Thoracic aorta (tissue), 2 donors: ENCODE data around the gene BEND6. TPM values are rescaled to one million over a fixed set of nuclear protein-coding genes. Genes with fewer than 3 reads are reported as not detected.
"Not testable (repeated sequence)": the region's sequence is repeated elsewhere in the genome, so short reads cannot be mapped to it uniquely, and the experiment has no call there.

Source experiments
- ATAC-seq: fragments of 150-250 bp; one replicate; pipeline ENCODE4 v1.8.0; 2017; ENCODE audit warnings: low read depth; ENCODE audit not compliant: insufficient number of reproducible peaks, low FRiP score
- DNase-seq: peaks from one replicate; pipeline ENCODE4 v3.0.0-alpha.2; 2020; ENCODE audit warnings: low spot score
- H3K27ac ChIP-seq, 2 donors: fragments of 200-600 bp; sonication (generic); 1 replicate in 1 of 2; 2 replicates in 1 of 2; pipeline ENCODE4 v1.5.1; 2016; ENCODE audit warnings: mild to moderate bottlenecking in 2 of 2, moderate library complexity in 2 of 2
- H3K27me3 ChIP-seq: fragments of 200-600 bp; sonication (generic); replicated peaks from 2 replicates; pipeline ENCODE4 v1.6.0; 2016; ENCODE audit warnings: mild to moderate bottlenecking; ENCODE audit not compliant: insufficient read depth
- H3K36me3 ChIP-seq: fragments of 200-600 bp; sonication (generic); one replicate; pipeline ENCODE4 v1.5.1; 2016
- H3K4me1 ChIP-seq, 2 donors: fragments of 200-600 bp; sonication (generic); 1 replicate in 1 of 2; 2 replicates in 1 of 2; pipeline versions ENCODE4 v1.5.1 to v1.6.0; 2016; ENCODE audit warnings: low read depth in 2 of 2, mild to moderate bottlenecking in 1 of 2; ENCODE audit not compliant: control insufficient read depth in 1 of 2
- H3K4me3 ChIP-seq: fragments of 200-600 bp; sonication (generic); 2 replicates; pipeline ENCODE4 v1.5.1; 2016; ENCODE audit warnings: mild to moderate bottlenecking
- H3K9me3 ChIP-seq: fragments of 200-600 bp; sonication (generic); 2 replicates; pipeline ENCODE4 v1.5.1; 2016
- total RNA-seq, 2 donors: library from RNA; depleted of rRNA; stranded (reverse); fragments of >200 nt; gene quantifications; one replicate each; pipeline versions ENCODE4 v1.1.0 to v1.2.3, GENCODE V29; 2016
- TF ChIP-seq, protein P1 (sequence below): fragments of 200-600 bp; sonication (generic); IDR thresholded peaks from one replicate; pipeline ENCODE4 v1.5.1; 2019; ENCODE audit warnings: antibody characterized with exemption

BEND6 gene
- total RNA-seq, 2 donors from 2014 or later: 0.21 to 0.27 TPM

DNA sequence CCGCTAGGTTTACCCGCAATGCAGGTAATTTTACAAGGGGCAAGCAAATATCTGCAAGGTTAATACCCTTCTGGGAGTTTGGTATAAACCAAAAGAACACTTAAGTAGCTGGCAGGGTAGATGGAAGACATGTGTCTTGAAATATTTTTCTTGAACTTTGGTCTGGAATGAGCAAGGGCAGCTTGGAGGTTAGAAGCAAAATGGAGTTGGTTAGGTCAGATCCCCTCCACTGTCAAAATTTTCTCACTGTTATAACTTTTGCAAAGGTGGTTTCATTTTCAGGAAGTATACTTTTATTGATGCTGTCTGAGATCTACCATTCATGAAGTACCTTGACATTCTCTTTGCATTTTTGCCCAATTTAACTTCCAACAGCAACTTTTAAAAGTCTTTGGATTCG is 78.3 kb downstream of the BEND6 start:
- no peaks in the 10 kb centered on the region for H3K9me3 ChIP-seq
- TF ChIP-seq, protein P1, sequence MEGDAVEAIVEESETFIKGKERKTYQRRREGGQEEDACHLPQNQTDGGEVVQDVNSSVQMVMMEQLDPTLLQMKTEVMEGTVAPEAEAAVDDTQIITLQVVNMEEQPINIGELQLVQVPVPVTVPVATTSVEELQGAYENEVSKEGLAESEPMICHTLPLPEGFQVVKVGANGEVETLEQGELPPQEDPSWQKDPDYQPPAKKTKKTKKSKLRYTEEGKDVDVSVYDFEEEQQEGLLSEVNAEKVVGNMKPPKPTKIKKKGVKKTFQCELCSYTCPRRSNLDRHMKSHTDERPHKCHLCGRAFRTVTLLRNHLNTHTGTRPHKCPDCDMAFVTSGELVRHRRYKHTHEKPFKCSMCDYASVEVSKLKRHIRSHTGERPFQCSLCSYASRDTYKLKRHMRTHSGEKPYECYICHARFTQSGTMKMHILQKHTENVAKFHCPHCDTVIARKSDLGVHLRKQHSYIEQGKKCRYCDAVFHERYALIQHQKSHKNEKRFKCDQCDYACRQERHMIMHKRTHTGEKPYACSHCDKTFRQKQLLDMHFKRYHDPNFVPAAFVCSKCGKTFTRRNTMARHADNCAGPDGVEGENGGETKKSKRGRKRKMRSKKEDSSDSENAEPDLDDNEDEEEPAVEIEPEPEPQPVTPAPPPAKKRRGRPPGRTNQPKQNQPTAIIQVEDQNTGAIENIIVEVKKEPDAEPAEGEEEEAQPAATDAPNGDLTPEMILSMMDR: no peak
- H3K4me3 ChIP-seq: no peak overlapping the region
- ATAC-seq (no peak), DNase-seq (no peak)
- H3K4me1 ChIP-seq: no peaks in the 10 kb centered on the region
- H3K27ac ChIP-seq: no peak overlapping the region
- H3K27me3 ChIP-seq: no peaks in the 10 kb centered on the region
- H3K36me3 ChIP-seq: no peaks in the 10 kb centered on the region

DNA sequence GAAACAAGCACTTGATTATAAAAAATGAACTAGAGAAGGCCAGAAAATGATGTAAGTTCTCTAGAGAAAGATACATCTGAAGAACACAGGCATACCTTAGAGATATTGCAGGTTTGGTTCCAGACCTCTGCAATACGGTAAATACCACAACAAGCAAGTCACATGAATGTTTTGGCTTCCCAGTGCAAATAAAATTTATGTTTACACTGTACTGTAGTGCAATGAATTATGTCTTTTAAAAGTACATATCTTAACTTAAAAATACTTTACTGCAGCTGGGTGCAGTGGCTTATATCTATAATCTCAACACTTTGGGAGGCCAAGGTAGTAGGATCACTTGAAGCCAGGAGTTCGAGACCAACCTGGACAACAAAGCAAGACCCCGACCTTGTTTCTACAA is 80.6 kb downstream of the BEND6 start:
- H3K27ac ChIP-seq: no peak overlapping the region
- H3K4me1 ChIP-seq: no peaks in the 10 kb centered on the region
- DNase-seq (no peak), ATAC-seq (no peak)
- H3K36me3 ChIP-seq: no peaks in the 10 kb centered on the region
- H3K4me3 ChIP-seq: no peak overlapping the region
- TF ChIP-seq, protein P1: no peak
- H3K27me3 ChIP-seq: no peaks in the 10 kb centered on the region
- no peaks in the 10 kb centered on the region for H3K9me3 ChIP-seq

DNA sequence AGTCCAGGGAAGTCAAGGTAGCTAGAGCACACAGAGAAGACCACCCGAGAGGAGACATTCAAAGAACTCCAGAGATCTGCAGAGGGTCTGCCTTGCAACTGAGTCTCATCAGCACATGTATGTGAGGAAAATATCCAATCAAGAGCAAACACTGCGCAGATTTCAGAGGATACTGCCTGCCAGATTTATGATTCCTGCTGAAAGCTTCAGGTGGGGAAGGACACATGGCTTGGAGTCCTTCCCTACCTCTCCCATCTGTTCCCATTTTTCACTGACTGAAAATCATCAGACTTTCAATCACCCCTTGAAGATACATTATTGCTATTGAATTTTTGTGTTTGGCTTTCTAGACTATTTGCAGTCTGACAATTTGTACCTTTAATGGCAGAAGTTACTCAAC is 84.0 kb downstream of the BEND6 start:
- Histone ChIP-seq H3K4me3 (no peak overlapping the region), H3K27me3 (no peaks in the 10 kb centered on the region), H3K9me3 (no peaks in the 10 kb centered on the region), H3K4me1 (no peaks in the 10 kb centered on the region), H3K36me3 (no peaks in the 10 kb centered on the region), H3K27ac (no peak overlapping the region)
- TF ChIP-seq, protein P1: no peak
- no peak for DNase-seq
- no peak for ATAC-seq

DNA sequence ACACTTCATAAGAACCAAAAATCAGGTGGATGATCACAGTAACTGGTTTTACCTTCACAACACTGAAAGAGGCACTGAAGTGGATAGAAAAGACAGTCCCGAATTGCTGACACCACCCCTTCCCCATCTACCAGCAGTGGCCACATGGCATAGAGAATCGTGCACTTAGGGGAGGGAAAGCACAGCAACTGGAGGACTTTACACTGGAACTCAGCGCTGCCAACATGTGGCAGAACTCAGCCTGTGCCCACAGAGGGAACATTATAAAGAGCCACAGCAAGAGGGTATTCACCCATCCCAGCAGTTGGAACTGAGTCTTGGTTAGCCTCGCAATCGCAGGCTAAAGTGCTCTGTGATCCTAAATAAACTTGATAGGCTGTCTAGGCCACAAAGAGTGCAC is 85.1 kb downstream of the BEND6 start:
- ATAC-seq (no peak), DNase-seq (no peak)
- no peaks in the 10 kb centered on the region for H3K4me1 ChIP-seq
- H3K36me3 ChIP-seq: no peaks in the 10 kb centered on the region
- H3K27ac ChIP-seq: no peak overlapping the region
- no peaks in the 10 kb centered on the region for H3K9me3 ChIP-seq
- H3K4me3 ChIP-seq: no peak overlapping the region
- TF ChIP-seq, protein P1: no peak
- H3K27me3 ChIP-seq: no peaks in the 10 kb centered on the region

DNA sequence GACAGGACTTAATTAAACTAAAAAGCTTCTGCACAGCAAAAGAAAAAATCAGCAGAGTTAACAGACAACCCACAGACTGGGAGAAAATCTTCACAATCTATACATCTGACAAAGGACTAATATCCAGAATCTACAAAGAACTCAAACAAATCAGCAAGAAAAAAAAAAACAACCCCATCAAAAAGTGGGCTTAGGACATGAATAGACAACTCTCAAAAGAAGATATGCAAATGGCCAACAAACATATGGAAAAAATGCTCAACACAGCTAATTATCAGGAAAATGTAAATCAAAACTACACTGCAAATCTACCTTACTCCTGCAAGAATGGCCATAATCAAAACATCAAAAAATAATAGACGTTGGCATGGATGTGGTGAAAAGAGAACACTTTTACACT is 89.2 kb downstream of the BEND6 start:
- H3K27me3 ChIP-seq, DNase-seq, H3K9me3 ChIP-seq, ATAC-seq, H3K27ac ChIP-seq, H3K4me3 ChIP-seq, H3K36me3 ChIP-seq: not testable (repeated sequence)
- peaks cover 7 to 10% of the 10 kb centered on the region in 2 donors for H3K4me1 ChIP-seq

DNA sequence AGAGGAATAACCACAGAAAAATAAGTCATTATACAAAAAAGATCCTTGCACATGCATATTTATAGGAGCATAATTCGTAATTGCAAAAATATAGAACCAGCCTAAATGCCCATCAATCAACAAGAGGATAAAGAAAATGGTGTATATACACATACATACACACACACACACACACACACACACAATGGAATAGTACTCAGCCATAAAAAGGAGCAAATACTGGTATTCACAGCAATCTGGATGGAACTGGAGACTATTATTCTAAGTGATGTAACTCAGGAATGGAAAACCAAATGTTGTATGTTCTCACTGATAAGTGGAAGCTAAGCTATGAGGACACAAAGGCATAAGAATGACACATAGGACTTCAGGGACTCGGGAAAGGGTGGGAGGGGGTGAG is 89.7 kb downstream of the BEND6 start:
- Histone ChIP-seq H3K4me3 (no peak overlapping the region), H3K27me3 (no peaks in the 10 kb centered on the region), H3K36me3 (no peaks in the 10 kb centered on the region), H3K9me3 (no peaks in the 10 kb centered on the region), H3K4me1 (peaks cover 9 to 10% of the 10 kb centered on the region in 2 donors), H3K27ac (no peak overlapping the region)
- TF ChIP-seq, protein P1: no peak
- DNase-seq: no peak
- no peak for ATAC-seq

DNA sequence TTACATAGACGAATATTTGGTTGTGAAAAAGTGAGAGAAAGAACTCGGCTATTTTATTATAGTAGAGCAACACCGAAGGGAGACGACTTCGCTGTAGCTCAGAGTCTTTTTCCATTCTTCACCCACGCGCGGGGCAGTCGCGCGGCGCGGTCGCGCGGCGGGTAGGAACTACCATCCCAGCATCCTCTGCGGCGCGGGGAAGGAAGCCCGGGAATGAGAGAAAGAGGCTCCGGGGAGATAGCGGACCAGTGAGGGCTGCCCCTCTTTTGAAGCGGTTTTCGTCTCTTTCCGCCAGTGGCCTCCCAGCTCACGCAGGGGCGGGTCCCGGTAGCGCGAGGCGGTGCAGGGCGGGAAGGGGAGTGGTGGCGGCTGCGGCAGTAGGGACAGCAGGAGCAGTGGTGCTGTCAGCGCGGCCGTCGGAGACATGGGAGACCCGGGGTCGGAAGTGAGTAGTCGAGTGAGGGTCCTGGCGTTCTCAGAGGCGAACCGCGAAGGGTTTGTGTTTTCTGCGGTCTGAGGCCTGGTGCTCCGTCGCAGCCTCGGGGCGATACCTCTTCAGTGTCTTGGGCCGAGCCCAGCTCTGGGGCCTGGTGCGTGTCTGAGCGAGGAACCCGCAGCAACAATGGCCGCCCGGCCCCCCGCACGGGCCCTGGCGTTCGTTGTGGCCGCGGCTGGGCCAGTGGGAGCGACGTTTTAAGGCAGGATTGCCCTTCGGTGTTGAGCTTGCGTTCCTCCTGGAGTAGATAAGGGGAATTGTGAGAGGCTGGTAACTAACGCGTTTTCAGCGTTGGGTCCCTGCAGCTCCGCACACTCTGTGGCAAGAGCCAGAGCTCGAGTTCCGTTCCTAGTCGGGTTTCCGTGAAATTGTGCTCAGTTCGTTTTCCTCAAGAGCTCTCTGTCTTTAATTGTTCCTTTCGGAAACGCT is 91.7 kb downstream of the BEND6 start, which contains the start of gene KIAA1586:
TSS of gene KIAA1586 (plus strand) at position 362 of the 925 bp plus-strand sequence. CDS start at position 425, 63 bp downstream.
- Histone ChIP-seq H3K27ac (peak within 1 kb of the TSS in 1 of 2 donors; percentile 9), H3K4me1 (peaks cover 9 to 10% of the 10 kb centered on the region in 2 donors), H3K36me3 (peaks cover 10% of the 10 kb centered on the region), H3K4me3 (peak within 1 kb of the TSS; percentile 75)
- DNase-seq (peak; percentile 76), ATAC-seq (peak; percentile 84)
- not testable (repeated sequence) for H3K9me3 ChIP-seq, H3K27me3 ChIP-seq

DNA sequence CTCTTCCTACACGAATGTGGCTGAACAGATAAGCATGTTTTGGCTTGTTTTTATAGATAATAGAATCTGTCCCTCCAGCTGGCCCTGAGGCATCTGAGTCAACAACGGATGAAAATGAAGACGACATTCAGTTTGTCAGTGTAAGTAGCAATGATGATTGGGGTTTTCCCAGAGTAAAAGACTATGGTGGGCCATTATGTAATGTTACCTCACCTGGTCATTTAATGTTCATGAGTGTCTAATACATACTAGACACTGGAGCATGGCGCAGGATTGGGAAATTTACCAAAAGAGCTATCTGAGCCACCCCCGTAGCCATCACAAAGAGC is 92.3 kb downstream of the BEND6 start:
- not testable (repeated sequence) for H3K9me3 ChIP-seq, H3K27ac ChIP-seq, H3K27me3 ChIP-seq, DNase-seq, H3K4me3 ChIP-seq, ATAC-seq
- H3K4me1 ChIP-seq: peaks cover 9 to 10% of the 10 kb centered on the region in 2 donors
- peaks cover 13% of the 10 kb centered on the region for H3K36me3 ChIP-seq
